CD4-positive, CD25-positive, alpha-beta regulatory T cell (primary cell): ENCODE data around the gene GAS7. TPM values are rescaled to one million over a fixed set of nuclear protein-coding genes. Genes with fewer than 3 reads are reported as not detected.

ENCODE experiments used
- ATAC-seq, 2 donors: fragments of 150-1000 bp; cut with Tn5 transposase; one replicate each; pipeline ENCODE4 v1.10.0; 2021; ENCODE audit warnings: low read depth in 2 of 2, moderate number of reproducible peaks in 2 of 2, moderate library complexity in 1 of 2
- DNase-seq, 3 donors: peaks; one replicate each; pipeline versions ENCODE4 v3.0.0 to v3.0.0-alpha.2; 2012 to 2022; ENCODE audit warnings: mixed read lengths in 1 of 3
- H3K27ac ChIP-seq: one replicate; pipeline ENCODE4 v1.7.0; 2013; ENCODE audit warnings: mild to moderate bottlenecking, low read length; ENCODE audit not compliant: insufficient read depth, poor library complexity, severe bottlenecking
- H3K27me3 ChIP-seq: one replicate; pipeline ENCODE4 v1.7.0; 2013; ENCODE audit warnings: low read length; ENCODE audit not compliant: control insufficient read depth, insufficient read depth
- H3K36me3 ChIP-seq: one replicate; pipeline ENCODE4 v1.7.0; 2013; ENCODE audit warnings: mild to moderate bottlenecking, low read length, moderate library complexity; ENCODE audit not compliant: control insufficient read depth, insufficient read depth
- H3K4me1 ChIP-seq: 2 replicates; pipeline ENCODE4 v1.7.0; 2013; ENCODE audit warnings: mild to moderate bottlenecking, low read length; ENCODE audit not compliant: insufficient read depth, control insufficient read depth, poor library complexity, severe bottlenecking
- H3K4me3 ChIP-seq: one replicate; pipeline ENCODE4 v1.7.0; 2013; ENCODE audit warnings: low read depth, mild to moderate bottlenecking, low read length, moderate library complexity
- H3K9me3 ChIP-seq, 2 experiments: 1 replicate in 1 of 2; 2 replicates in 1 of 2; pipeline ENCODE4 v1.7.0; 2013; ENCODE audit warnings: low read length in 2 of 2, mild to moderate bottlenecking in 1 of 2, moderate library complexity in 1 of 2; ENCODE audit not compliant: control insufficient read depth in 2 of 2
- H3K27ac Mint-ChIP-seq, 3 donors: one replicate each; pipeline ENCODE4 v1.8.0; 2020 to 2022; ENCODE audit warnings: mild to moderate bottlenecking in 3 of 3, mixed read lengths in 3 of 3, moderate library complexity in 2 of 3
- H3K27me3 Mint-ChIP-seq: one replicate; pipeline ENCODE4 v1.8.0; 2022; ENCODE audit warnings: mild to moderate bottlenecking, mixed read lengths
- H3K36me3 Mint-ChIP-seq: one replicate; pipeline ENCODE4 v1.8.0; 2020; ENCODE audit warnings: mixed read lengths
- H3K4me1 Mint-ChIP-seq, 4 donors: one replicate each; pipeline ENCODE4 v1.8.0; 2020 to 2022; ENCODE audit warnings: mixed read lengths in 4 of 4, mild to moderate bottlenecking in 1 of 4
- H3K4me3 Mint-ChIP-seq, 4 donors: one replicate each; pipeline ENCODE4 v1.8.0; 2020 to 2022; ENCODE audit warnings: mild to moderate bottlenecking in 4 of 4, mixed read lengths in 4 of 4, moderate library complexity in 3 of 4
- H3K9me3 Mint-ChIP-seq, 7 donors: one replicate each; pipeline ENCODE4 v1.8.0; 2020 to 2022; ENCODE audit warnings: mixed read lengths in 7 of 7, mild to moderate bottlenecking in 3 of 7, moderate library complexity in 2 of 7
- polyA plus RNA-seq, 4 donors: library from polyadenylated mRNA; unstranded; fragments of 300-500 nt; fragmentation: Illumina TruSeq; gene quantifications; one replicate each; pipeline ENCODE4 v1.2.3, GENCODE V29; 2021
- total RNA-seq: library from RNA; stranded (reverse); gene quantifications from one replicate; pipeline ENCODE4 v1.2.3, GENCODE V29; 2022

The GAS7 gene
- total and polyA plus RNA-seq, 5 donors from 2014 or later, result 0.10 to 0.79 (median 0.46) TPM; not detected in 1

- Mint-ChIP-seq H3K36me3 (no peaks in the 10 kb centered on the region), H3K27me3 (no peaks in the 10 kb centered on the region), H3K27ac (no peak overlapping the region), H3K9me3 (peaks cover 0 to 2% (median 0%) of the 10 kb centered on the region in 7 donors), H3K4me1 (no peaks in the 10 kb centered on the region), H3K4me3 (no peak overlapping the region)
- DNase-seq (no peak), ATAC-seq (no peak)
- Histone ChIP-seq H3K36me3 (no peaks in the 10 kb centered on the region), H3K4me3 (no peak overlapping the region), H3K27ac (no peak overlapping the region), H3K27me3 (no peaks in the 10 kb centered on the region), H3K9me3 (no peaks in the 10 kb centered on the region), H3K4me1 (no peaks in the 10 kb centered on the region)
Observed at GRCh38 chr17:9911089-9911488, 287.3 kb downstream of the GAS7 start.

- Mint-ChIP-seq H3K4me1 (no peaks in the 10 kb centered on the region), H3K4me3 (no peak overlapping the region), H3K36me3 (no peaks in the 10 kb centered on the region), H3K27me3 (no peaks in the 10 kb centered on the region), H3K9me3 (peaks cover 0 to 2% (median 0%) of the 10 kb centered on the region in 7 donors), H3K27ac (peak overlapping the region in 1 of 3 donors; percentile 64)
- Histone ChIP-seq H3K36me3 (no peaks in the 10 kb centered on the region), H3K27ac (no peak overlapping the region), H3K4me3 (no peak overlapping the region), H3K27me3 (no peaks in the 10 kb centered on the region), H3K9me3 (no peaks in the 10 kb centered on the region), H3K4me1 (no peaks in the 10 kb centered on the region)
- ATAC-seq, result no peak
- no peak for DNase-seq
Observed at GRCh38 chr17:9908649-9909042, 289.8 kb downstream of the GAS7 start.

- Histone ChIP-seq H3K27ac (no peak overlapping the region), H3K27me3 (no peaks in the 10 kb centered on the region), H3K4me3 (no peak overlapping the region), H3K4me1 (no peaks in the 10 kb centered on the region), H3K36me3 (no peaks in the 10 kb centered on the region), H3K9me3 (no peaks in the 10 kb centered on the region)
- H3K27ac Mint-ChIP-seq, result no peak overlapping the region
- H3K36me3 Mint-ChIP-seq, result no peaks in the 10 kb centered on the region
- ATAC-seq (no peak), DNase-seq (no peak)
- no peaks in the 10 kb centered on the region for H3K27me3 Mint-ChIP-seq
- no peak overlapping the region for H3K4me3 Mint-ChIP-seq
- no peaks in the 10 kb centered on the region for H3K4me1 Mint-ChIP-seq
- peaks cover 0 to 2% (median 0%) of the 10 kb centered on the region in 7 donors for H3K9me3 Mint-ChIP-seq
Observed at GRCh38 chr17:9907883-9908648, 290.3 kb downstream of the GAS7 start.

- Histone ChIP-seq H3K27me3 (no peaks in the 10 kb centered on the region), H3K4me3 (no peak overlapping the region), H3K9me3 (no peaks in the 10 kb centered on the region), H3K36me3 (no peaks in the 10 kb centered on the region), H3K27ac (no peak overlapping the region), H3K4me1 (no peaks in the 10 kb centered on the region)
- Mint-ChIP-seq H3K9me3 (peaks cover 0 to 2% (median 0%) of the 10 kb centered on the region in 7 donors), H3K4me1 (no peaks in the 10 kb centered on the region), H3K27me3 (no peaks in the 10 kb centered on the region), H3K36me3 (no peaks in the 10 kb centered on the region), H3K27ac (no peak overlapping the region), H3K4me3 (no peak overlapping the region)
- ATAC-seq, result no peak
- DNase-seq, result no peak
Observed at GRCh38 chr17:9907131-9907530, 291.3 kb downstream of the GAS7 start.

GRCh38 chr17:9906616-9907015 lies 291.8 kb downstream of the GAS7 start:
- peaks cover 0 to 2% (median 0%) of the 10 kb centered on the region in 7 donors for H3K9me3 Mint-ChIP-seq
- H3K4me3 Mint-ChIP-seq, result no peak overlapping the region
- no peak for ATAC-seq
- H3K27ac Mint-ChIP-seq, result no peak overlapping the region
- Histone ChIP-seq H3K4me1 (no peaks in the 10 kb centered on the region), H3K27ac (no peak overlapping the region), H3K9me3 (no peaks in the 10 kb centered on the region), H3K36me3 (no peaks in the 10 kb centered on the region), H3K4me3 (no peak overlapping the region), H3K27me3 (no peaks in the 10 kb centered on the region)
- H3K36me3 Mint-ChIP-seq, result no peaks in the 10 kb centered on the region
- H3K4me1 Mint-ChIP-seq, result no peaks in the 10 kb centered on the region
- DNase-seq, result no peak
- no peaks in the 10 kb centered on the region for H3K27me3 Mint-ChIP-seq

- H3K36me3 ChIP-seq, result no peaks in the 10 kb centered on the region
- H3K4me3 ChIP-seq, result no peak overlapping the region
- no peaks in the 10 kb centered on the region for H3K36me3 Mint-ChIP-seq
- H3K27me3 Mint-ChIP-seq, result no peaks in the 10 kb centered on the region
- no peak for ATAC-seq
- no peaks in the 10 kb centered on the region for H3K9me3 ChIP-seq
- DNase-seq, result no peak
- no peaks in the 10 kb centered on the region for H3K4me1 ChIP-seq
- no peak overlapping the region for H3K27ac Mint-ChIP-seq
- no peak overlapping the region for H3K4me3 Mint-ChIP-seq
- no peaks in the 10 kb centered on the region for H3K4me1 Mint-ChIP-seq
- peaks cover 0 to 2% (median 0%) of the 10 kb centered on the region in 7 donors for H3K9me3 Mint-ChIP-seq
- no peak overlapping the region for H3K27ac ChIP-seq
- no peaks in the 10 kb centered on the region for H3K27me3 ChIP-seq
Observed at GRCh38 chr17:9905902-9906301, 292.5 kb downstream of the GAS7 start.

GRCh38 chr17:9905078-9905415 lies 293.4 kb downstream of the GAS7 start, which contains the start of gene RCVRN:
TSS of gene RCVRN (minus strand) at chr17:9905271. CDS start at chr17:9905180, 91 bp downstream.
- Histone ChIP-seq H3K4me1 (no peaks in the 10 kb centered on the region), H3K27ac (no peak within 1 kb of the TSS), H3K9me3 (no peaks in the 10 kb centered on the region), H3K36me3 (no peaks in the 10 kb centered on the region), H3K4me3 (no peak within 1 kb of the TSS), H3K27me3 (no peaks in the 10 kb centered on the region)
- peaks cover 0 to 2% (median 0%) of the 10 kb centered on the region in 7 donors for H3K9me3 Mint-ChIP-seq
- ATAC-seq (no peak), DNase-seq (no peak)
- H3K36me3 Mint-ChIP-seq, result no peaks in the 10 kb centered on the region
- H3K27me3 Mint-ChIP-seq, result no peaks in the 10 kb centered on the region
- no peak within 1 kb of the TSS for H3K27ac Mint-ChIP-seq
- H3K4me1 Mint-ChIP-seq, result no peaks in the 10 kb centered on the region
- H3K4me3 Mint-ChIP-seq, result no peak within 1 kb of the TSS
